GM19099 (cell line): Measurements from ENCODE around the gene CSRNP2.

Experiments used
- POLR2A ChIP-seq: IDR thresholded peaks from 3 replicates; pipeline ENCODE4 v1.6.1; 2011; ENCODE audit warnings: low read depth; ENCODE audit not compliant: insufficient read length; ENCODE audit errors: extremely low read depth

Gene CSRNP2

DNA sequence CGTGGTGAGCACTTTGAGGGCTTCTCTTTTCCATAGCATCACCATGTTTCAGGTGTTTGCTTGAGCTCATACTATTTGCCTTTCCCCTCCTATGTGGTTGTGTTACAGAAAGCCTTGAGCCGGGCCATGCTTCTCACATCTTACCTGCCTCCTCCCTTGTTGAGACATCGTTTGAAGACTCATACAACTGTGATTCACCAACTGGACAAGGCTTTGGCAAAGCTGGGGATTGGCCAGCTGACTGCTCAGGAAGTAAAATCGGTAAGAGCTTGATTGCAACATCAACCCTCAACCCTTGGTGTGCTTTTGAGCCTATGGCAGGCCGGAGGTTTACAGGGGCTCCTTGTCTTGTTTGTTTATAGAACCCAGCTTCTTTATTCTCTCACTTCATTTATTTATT, 27.2 kb downstream of the CSRNP2 start:
- TF ChIP-seq POLR2A: no peak

DNA sequence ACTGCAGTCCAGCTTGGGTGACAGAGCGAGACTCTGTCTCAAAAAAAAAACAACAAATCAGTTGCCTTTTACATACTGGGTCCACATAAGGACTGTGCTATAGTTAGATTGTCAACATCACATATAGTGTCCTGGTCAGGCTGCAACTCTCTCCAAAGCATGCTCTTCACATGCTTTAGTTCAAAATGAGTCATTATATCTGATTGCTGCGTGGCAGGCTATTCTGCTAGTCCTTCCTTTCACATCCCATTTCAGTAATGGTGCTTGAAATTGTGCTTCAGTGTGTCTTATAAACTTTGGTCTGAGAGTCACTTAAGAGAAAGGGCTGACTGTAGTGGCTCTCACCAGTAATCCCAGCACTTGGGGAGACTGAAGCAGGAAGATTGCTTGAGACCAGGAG, 28.3 kb downstream of the CSRNP2 start:
- no peak for TF ChIP-seq POLR2A

DNA sequence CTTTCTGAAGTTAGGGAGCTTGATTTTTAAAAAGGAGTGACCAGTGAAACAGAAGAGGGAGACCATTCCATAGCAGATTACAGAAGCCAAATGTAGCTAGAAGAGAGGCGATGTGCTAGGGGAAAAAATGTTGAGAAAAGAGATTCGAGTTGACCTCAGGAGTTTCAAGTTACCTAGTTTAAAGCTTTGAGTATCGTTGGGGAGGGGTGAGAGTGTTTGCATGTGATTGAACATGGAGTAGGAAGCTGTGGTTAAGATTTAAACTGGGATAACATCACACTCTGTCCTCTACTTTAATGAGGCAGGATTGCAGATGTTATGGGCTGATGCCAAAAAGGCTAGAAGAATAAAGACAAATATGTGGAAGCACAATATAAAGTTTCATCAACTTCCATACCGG, 31.6 kb downstream of the CSRNP2 start:
- TF ChIP-seq POLR2A: no peak

DNA sequence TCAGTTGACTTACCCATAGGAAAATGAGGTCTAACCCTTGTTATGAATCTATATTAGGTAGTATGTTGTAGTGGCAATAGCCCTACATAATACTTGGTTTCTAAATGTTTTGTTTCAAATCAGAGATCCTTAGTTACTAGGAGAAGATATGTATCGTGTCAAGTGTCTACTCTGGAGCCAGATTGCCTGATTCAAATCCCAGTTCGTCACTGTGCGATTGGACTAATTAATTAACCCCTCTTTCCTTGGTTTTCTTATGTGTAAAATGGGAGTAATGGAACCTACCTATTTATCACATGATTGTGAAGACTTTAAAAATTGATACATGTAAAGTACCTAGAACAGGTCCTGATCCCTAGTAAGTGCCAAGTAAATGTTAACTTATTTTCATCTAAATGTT, 33.9 kb downstream of the CSRNP2 start:
- no peak for TF ChIP-seq POLR2A

DNA sequence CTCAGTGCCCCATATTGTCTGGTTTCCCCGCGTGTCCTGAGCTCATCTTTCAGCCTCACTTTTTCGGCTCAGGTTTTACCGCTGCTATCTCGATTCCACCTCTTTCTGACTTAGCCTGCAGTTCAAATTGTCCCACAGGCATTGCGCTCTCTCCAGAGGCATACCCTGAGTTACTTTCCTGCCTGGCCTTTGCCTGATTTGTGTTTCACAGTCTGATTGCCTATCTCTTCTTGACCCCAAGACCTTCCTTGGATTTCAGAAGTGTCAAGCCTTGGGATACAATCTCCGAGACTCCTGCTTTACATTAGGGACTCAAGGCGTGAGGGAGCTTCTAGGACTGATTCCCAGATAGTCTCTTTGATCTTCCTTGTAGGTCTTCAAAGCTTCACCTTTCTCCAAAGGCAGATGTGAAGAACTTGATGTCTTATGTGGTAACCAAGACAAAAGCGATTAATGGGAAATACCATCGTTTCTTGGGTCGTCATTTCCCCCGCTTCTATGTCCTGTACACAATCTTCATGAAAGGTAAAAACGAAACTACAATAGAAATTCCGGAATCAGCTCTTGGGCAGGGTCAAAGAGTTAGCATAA, 34.6 kb downstream of the CSRNP2 start:
- no peak for TF ChIP-seq POLR2A

DNA sequence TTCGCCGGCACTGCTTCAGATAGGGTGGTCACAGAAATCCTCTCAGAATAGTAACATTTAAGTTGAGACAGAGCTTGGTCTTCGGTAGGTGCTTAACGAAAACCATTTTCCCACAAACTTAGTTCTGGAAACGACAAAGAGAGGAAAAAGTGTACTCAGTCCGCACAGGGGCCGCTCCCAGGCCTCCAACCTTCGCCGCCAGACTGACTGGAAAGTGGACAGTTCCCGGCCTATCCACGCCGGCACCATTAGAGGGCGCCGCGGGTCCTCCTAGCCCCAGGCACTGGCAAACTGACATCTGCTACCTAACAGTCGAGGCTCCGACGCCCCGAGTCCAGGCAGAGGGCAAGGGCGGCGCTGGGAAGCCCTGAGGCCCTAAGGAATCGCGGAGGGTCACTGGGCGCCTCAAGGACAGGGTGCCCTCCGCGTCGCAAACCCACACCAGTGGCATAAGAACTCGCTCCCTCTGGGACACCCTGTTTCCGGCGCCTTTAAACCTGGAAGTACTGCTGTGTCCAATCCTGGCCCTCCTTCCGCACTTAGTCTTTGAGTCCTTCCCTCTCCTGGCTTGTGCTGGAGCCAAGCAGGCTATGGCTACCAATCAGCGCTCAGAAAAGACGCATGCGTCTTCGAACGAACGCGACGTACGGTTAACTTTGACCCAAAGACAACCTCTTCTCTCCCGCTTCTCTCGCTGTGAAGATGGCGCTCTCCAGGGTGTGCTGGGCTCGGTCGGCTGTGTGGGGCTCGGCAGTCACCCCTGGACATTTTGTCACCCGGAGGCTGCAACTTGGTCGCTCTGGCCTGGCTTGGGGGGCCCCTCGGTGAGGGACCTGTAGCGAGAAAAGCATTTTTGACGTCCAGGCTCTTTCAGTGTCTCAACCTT, 35.5 kb downstream of the CSRNP2 start, which contains the start of gene LETMD1:
TSS of gene LETMD1 (plus strand) at position 673 of the 886 bp plus-strand sequence. CDS start at position 703, 30 bp downstream.
- TF ChIP-seq POLR2A: peak; percentile 93

DNA sequence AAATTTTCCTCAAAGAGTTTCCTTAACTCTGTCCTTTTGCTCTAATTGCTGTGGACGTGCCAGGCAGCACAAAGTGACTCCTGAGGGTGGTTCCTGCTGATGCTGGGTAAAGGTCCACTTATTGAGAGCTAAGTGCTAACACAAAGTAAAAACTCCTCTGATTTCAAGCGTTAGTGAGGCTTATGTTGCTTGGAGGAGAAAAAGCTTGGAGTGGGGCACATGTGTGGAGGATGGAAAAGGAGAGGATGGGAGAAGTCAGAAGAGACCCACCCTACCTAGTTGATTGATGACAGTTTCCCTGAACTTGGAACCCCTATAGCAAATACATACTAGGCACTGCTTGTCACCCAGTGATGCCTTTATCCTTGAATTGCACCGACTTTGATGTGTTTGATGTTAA, 47.1 kb downstream of the CSRNP2 start:
- TF ChIP-seq POLR2A: no peak

DNA sequence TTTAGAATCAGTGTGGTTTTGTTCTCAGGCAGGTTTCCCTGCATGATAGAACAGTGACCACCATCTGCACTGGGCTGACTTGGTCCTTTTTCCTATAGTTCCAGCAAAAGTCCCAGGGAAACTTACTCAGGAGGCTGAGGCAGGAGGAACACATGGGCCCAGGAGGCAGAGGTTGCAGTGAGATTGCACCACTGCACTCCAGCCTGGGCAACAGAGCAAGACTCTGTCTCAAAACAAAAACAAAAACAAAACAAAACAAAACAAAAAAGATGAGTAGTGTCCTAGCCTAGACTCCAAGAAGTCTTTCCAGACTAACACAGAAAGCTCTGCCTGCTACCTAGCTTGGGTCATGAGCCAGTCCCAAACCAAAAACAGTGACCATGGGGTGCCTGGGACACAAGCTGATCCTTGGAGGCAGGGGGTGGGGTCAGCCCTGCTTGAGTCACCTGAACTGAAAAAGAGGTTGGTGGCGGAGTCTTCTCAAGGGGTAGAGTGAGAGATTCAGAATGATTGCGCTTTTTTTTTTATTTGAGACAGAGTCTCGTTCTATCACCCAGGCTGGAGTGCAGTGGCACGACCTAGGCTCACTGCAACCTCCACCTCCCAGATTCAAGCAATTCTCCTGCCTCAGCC, 49.8 kb downstream of the CSRNP2 start:
- TF ChIP-seq POLR2A: no peak

DNA sequence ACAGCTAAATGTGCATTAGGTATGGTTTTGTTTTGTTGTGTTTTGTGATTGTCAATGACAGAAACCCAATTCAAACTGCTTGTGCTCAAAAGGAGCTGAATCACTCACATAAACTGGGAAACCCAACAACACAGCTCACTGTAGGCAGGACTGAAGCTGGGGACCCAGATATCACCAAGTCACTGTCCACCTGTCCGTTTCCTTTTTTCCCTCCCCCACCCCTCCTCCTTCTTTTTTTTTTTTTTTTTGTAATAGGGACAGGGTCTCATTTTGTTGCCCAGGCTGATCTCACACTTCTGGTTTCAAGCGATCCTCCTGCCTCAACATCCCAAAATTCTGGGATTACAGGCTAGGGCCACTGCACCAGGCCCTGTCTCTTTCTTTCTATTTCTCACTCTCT, 50.3 kb downstream of the CSRNP2 start:
- no peak for TF ChIP-seq POLR2A

DNA sequence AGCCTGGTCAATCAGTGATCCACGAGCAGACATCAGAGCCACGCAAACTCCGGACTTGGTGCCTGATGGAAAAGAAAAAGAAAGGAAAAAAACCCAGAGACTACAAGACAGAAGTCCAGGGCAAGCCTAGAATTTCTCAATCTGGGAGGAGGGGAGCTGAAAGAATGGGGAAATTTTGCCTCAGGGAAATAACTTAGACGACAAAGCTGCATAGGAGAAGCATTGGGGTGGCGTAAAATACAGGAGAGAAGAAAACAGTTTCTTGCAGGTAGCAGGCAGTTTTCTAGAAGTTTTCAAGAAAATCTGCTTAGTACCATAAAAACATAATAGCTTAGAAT, 54.6 kb downstream of the CSRNP2 start:
- TF ChIP-seq POLR2A: no peak

DNA sequence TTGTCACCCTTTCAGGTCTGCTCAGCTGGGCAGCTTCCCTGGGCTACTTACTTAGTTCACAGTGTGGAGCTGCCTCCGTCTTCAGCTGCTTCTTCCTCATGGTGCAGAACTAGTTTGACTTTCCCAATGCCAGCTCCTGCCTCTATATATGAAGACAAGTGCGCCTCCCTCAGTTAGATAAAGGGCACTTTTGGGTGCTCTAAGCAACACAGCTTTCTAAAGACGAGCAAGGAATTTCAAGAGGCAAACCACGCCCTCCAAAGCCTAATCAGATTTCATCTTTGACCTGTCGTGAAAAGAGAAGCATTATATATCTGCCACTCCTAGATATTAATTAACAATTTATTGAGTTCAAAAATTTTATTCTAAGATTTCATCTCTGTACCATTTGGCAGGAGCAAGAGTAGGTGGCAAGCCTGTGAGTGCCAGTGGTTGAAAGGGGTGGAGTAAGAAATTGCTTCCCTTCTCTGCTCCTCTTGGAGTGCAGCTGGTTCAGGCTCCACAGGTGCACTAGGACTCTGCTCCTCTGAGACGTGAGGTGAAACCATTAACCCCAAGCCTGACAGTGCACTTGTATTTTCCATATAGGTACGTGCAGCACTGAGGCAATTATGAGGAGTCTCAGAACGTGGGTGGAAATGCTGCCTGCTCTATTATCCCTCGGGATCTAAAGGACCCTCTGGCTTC, 55.1 kb downstream of the CSRNP2 start:
- no peak for TF ChIP-seq POLR2A

DNA sequence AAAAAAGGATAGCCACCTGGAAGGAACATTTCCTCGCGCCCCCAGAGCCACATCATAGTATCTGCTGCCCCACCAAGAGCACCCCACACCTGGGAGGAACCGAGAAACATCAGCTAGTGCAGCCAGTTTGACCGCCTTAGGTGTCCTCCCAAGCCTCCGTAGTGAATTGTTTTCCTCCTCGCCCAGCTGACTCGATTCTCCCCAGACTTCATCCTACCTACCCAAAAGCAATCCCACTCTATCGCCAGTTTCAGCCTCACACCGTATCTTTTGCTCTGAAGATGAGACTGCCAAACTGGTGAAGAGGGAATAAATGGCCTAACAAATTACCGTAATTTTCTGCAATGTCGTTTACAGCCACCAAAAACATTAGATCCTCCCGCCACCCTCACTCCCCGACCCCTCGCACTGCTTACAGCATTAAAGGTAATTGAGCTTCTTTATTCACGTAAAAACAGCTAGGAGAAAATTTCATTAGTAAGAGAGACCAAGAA, 56.0 kb downstream of the CSRNP2 start:
- no peak for TF ChIP-seq POLR2A

DNA sequence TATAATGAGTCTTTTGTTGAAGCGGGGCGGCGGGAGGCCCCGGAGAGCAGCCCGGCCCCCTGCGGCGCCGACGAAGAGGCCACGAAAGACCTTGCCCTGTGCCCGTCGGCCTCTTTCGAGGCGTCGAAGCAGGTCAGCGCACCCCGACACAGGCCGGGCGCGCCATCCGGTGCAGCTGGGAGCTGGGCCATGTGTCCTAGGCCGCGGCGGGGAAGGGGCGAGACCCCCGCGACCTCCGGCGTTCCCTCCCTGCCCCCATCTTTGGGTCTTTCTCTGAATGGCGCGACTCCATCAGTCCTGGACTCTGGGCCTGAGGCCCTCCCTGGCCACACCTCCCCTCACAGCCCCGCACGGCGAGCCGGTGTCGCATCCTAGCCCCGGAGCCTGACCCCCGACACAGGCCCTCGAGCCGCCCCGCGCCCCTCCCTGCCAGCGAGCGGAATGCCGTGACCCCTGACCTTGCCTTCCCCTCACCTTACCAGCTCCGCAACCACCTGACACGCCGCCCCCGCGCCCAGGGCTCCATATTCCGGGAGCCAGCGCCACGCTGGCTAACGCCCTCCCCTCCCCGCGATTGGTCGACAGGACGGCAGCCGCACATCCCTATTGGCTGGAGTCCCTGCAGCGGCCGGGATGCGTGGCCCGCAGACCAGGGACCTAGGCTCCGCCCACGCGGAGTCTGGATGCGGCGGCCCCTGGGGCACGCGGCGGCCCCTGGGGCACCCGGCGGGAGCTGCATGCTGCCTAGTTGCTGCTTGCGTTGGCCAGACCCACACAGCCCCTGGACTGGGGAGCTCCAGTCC, 57.4 kb downstream of the CSRNP2 start, which contains the start of gene SLC11A2:
TSS of gene SLC11A2 (minus strand) at position 549 of the 803 bp plus-strand sequence. CDS start 15,656 bp downstream, outside the sequence.
- peak; percentile 75 for TF ChIP-seq POLR2A

DNA sequence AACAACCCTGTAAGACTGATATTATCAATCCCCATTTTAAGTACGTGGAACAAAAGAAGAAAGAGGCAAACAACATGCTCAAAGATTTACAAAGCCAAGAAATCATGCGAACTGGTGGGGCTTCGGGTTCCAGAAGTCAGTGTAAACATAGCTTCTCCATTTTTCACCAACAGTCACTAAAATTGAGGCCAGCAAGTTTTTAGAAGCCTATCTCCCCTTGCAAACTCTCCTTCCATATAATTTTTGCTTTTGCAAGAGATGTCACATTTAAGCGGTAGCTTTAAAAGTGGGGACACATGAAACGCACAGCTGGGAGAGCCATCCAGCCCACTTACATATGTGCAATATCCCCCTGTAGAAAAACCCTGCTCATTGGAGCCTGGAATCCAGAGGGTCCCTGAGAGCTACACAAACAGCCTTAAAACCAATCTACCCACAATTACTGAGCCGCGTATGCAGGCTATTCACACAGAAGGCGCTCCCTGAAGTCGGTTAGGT, 58.0 kb downstream of the CSRNP2 start:
- no peak for TF ChIP-seq POLR2A
